Central memory CD4-positive, alpha-beta T cell (primary cell): ENCODE data around the gene MEGF11.
"Not testable (repeated sequence)": the region's sequence is repeated elsewhere in the genome, so short reads cannot be mapped to it uniquely, and the experiment has no call there.

Source experiments
- DNase-seq: peaks from one replicate; pipeline ENCODE4 v3.0.0; 2022

Gene MEGF11

GRCh38 chr15:65870889-65871533 lies 382.5 kb downstream of the MEGF11 start:
- no peak for DNase-seq

- peak; percentile 12 for DNase-seq
Measured at GRCh38 chr15:65869954-65870871, 383.3 kb downstream of the MEGF11 start.

DNA sequence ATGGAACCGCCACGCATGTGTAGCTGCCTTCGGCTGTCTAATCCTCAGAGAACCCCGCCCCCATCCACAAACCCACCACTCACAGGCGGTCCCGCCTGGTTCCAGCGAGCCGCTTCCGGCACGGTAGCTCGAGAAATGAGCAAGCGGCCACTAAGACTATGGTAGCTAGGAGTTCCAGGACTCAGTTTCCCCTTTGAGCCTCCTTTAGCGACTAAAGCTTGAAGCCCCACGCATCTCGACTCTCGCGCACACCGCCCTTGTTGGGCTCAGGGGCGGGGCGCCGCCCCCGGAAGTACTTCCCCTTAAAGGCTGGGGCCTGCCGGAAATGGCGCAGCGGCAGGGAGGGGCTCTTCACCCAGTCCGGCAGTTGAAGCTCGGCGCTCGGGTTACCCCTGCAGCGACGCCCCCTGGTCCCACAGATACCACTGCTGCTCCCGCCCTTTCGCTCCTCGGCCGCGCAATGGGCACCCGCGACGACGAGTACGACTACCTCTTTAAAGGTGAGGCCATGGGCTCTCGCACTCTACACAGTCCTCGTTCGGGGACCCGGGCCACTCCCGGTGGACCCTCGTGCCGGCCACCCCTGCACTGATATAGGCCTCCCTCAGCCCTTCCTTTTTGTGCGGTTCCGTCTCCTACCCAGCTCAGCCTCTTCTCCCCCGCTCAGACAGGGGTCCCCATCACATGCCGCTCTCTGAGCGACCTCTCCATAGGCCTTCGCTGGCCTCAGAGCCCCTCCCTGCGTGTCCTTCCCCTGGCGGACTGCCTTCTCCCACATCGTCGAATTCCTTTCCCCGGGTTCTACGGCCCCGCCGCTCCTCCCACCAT lies 384.2 kb downstream of the MEGF11 start, which contains the start of gene RAB11A:
TSS of gene RAB11A (plus strand) at position 366 of the 828 bp plus-strand sequence. CDS start at position 461, 95 bp downstream.
- peak; percentile 95 for DNase-seq

DNA sequence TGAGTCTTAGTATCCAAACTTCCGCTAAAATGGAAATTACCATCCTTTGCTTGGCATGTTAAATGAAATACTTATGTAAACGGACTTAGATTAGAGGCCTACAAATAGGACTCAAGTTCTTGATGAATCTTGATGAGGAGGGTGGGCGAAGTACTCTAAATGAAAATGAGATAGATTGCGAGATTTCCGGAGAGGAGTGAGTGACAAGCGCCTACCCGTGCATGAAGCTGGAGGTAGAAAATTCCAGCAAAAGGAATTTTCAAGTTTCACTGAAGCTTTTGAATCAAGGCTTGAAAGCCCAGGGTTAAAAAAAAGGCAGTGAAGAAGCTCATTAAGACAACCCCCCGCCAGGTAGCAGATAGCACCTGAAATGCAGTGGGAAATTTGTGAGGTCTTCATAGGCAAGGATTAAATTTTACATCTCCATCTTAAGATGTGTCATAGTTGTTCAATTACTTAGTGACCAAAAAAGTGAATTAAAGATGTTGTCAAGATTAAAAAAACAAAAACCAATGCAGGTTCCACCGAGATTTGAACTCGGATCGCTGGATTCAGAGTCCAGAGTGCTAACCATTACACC lies 384.9 kb downstream of the MEGF11 start:
- DNase-seq: no peak

GRCh38 chr15:65867933-65868332 lies 385.6 kb downstream of the MEGF11 start:
- not testable (repeated sequence) for DNase-seq

DNA sequence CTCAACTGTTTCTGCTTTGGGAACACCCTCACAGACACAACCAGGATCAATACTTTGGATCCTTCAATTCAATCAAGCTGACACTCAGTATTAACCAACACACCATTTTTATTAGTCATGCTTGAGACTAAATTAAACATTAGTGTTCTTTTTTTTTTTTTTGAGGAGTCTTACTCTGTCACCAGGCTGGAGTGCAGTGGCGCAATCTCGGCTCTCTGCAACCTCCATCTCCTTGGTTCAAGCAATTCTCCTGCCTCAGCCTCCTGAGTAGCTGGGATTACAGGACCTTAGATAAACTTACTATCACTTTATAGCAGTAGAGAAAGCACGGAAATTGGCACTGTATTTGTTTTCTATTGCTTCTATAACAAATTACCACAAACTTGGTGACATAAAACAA lies 386.3 kb downstream of the MEGF11 start:
- no peak for DNase-seq

DNA sequence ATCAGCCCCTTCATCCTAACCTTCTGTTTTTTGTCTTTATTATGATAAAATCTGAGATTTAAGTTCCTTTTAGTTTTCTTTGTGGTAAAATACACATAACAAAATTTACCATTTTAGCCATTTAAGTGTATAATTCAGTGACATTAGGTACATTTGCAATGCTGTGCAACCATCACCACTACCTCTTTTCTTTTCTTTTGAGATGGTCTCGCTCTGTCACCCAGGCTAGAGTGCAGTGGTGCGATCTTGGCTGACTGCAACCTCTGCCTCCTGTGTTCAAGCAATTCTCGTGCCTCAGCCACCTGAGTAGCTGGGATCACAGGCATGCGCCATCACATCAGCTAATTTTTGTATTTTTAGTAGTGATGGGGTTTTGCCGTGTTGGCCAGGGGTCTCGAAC lies 390.4 kb downstream of the MEGF11 start:
- DNase-seq: no peak

DNA sequence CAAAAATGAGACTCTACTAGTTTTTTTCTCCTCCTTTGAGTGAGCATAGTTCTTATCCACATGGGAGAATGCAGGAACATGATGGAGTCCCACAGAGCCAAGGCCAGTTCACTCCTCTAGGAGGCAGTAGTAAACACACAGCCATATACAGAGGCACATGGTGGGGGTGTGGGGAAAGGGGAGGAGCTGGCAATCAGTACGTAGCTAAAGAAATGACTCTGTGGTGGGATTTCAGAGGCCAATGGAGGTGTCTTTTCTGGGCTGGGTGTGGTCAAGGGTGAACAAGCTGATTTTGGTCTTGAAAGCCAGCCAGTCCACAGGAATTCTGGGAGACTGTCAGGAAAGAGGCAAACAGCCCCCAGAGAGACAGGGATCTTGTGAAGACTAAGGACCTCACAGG lies 390.9 kb downstream of the MEGF11 start:
- DNase-seq: peak; percentile 50

DNA sequence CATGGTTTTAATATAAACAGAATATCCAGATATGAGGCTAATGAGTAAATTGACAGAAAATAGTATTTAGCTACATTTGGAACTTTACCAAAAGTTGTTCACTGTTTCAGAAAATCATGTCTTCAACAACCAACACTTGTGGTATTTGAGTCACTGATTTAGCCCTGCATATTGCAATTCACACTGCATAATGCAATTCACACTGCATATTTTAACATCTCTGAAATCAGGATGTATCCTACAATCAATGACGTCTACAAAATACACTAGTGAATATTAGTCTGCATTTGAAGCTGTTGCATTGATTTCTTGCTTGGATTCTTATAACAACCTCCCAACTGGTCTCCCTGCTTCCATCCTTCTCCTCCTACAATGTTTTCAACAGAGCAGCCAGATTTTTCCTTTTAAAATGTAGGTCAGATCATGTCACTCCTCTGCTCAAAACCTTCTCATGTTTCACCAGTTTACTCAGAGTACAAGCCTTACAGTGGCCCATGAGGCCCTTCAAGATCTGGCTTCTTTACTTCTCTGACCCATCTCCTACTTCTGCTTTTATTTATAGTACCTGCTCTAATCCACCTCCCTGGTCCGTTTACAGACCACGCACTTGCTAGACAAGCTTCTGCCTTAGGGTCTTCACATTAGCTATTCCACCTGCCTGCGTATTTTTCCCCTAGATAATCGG lies 395.7 kb downstream of the MEGF11 start:
- DNase-seq: no peak

GRCh38 chr15:65856821-65857455 lies 396.6 kb downstream of the MEGF11 start:
- peak; percentile 67 for DNase-seq

- DNase-seq: no peak
Measured at GRCh38 chr15:65851981-65852380, 401.6 kb downstream of the MEGF11 start.

DNA sequence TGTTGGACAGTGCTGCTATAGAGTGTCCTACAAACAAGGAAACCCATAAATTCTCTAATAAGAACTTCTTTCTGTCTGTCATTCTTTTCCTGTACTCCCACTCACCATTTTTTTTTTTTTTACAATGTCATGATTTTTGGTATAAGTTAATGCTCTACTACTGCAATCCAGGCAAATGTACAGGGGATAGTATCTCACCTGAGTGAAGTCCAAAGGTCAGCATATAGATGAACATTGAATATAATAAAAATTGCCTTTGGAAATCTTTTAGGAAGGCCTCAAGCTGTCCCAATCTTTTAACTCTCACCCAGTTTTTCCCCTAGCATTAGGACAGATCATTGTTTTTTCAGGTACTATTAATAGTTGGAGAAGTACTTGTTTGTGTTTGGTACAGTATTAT lies 405.6 kb downstream of the MEGF11 start:
- no peak for DNase-seq

DNA sequence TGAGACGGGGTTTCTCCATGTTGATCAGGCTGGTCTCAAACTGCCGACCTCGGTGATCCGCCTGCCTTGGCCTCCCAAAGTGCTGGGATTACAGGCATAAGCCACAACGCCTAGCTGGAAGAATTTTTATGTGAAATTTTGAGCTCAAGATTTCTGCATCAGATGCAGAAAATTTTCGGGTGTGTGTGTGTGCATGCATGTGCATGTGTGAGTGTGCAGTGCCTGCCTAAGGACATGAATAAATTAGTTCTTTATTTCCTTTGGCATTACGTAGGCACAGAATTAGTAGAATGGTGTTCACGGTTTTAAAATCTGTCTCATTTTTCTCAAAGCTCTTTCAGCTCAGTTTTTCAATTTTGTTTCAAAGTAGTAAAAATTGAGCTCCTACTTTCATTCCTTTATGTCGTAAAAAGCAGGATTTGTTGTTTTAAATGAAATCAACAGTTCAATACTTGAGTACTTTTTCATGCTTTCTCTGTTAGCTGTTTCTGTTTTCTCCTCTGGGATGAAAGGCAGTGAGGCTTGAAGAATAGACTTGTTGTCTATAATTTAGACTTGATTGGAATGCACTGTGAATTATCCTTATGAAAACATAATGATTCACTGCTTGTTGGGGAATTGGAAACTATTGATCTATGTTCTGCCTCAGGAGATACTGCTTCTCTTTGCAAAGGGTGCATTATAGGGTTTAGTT lies 407.6 kb downstream of the MEGF11 start:
- no peak for DNase-seq
